Uterus (tissue), 2 donors: ENCODE measurements around the gene FZD1.

Experiments
- POLR2A ChIP-seq, 2 donors: fragments of 450-650 bp; IDR thresholded peaks; one replicate each; pipeline ENCODE4 v1.6.1; 2016; ENCODE audit warnings: antibody characterized with exemption in 2 of 2, mild to moderate bottlenecking in 1 of 2, moderate library complexity in 1 of 2
- TF ChIP-seq, protein P1 (sequence below), 4 experiments: fragments of 200-600 bp in 2 of 4; fragments of 450-650 bp in 2 of 4; sonication (generic) in 2 of 4; IDR thresholded peaks; one replicate each; pipeline ENCODE4 v1.5.1; 2016 to 2019; ENCODE audit warnings: antibody characterized with exemption in 4 of 4, mild to moderate bottlenecking in 2 of 4, moderate library complexity in 1 of 4

DNA sequence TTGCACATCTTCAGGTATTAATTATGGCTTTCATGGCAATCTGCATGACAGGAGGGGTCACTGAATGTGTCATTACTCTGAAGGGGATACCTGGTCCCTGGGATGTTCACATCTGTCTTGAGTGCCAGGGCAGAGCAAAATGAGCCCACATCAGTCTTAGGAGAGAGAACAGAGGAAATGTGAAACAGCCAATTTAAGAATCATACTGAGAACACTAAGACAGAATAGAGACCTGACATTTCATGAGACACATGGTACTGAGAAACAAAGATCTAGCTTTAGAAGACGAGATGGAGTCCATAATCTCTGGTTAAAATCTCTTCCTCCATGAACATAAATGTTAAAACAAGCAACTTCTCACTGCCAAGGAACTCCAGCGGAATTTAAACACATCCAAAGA, 34.1 kb upstream of the FZD1 start:
- TF ChIP-seq, protein P1, sequence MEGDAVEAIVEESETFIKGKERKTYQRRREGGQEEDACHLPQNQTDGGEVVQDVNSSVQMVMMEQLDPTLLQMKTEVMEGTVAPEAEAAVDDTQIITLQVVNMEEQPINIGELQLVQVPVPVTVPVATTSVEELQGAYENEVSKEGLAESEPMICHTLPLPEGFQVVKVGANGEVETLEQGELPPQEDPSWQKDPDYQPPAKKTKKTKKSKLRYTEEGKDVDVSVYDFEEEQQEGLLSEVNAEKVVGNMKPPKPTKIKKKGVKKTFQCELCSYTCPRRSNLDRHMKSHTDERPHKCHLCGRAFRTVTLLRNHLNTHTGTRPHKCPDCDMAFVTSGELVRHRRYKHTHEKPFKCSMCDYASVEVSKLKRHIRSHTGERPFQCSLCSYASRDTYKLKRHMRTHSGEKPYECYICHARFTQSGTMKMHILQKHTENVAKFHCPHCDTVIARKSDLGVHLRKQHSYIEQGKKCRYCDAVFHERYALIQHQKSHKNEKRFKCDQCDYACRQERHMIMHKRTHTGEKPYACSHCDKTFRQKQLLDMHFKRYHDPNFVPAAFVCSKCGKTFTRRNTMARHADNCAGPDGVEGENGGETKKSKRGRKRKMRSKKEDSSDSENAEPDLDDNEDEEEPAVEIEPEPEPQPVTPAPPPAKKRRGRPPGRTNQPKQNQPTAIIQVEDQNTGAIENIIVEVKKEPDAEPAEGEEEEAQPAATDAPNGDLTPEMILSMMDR (IDR thresholded peaks at IDR 0.05), result no peak
- TF ChIP-seq POLR2A (IDR thresholded peaks at IDR 0.05), result no peak
